Activated naive CD8-positive, alpha-beta T cell treated with anti-CD3 and anti-CD28 coated beads for 36 hours (primary cell): ENCODE data around the gene PLEKHG4. TPM values are rescaled to one million over a fixed set of nuclear protein-coding genes. Genes with fewer than 3 reads are reported as not detected.
A peak's percentile ranks its signal among the peaks of the same experiment; 100 is the strongest.

ENCODE experiments used
- DNase-seq: peaks from one replicate; pipeline ENCODE4 v3.0.0; 2021
- H3K27ac Mint-ChIP-seq: one replicate; pipeline ENCODE4 v1.8.0; 2022; ENCODE audit warnings: mild to moderate bottlenecking, moderate library complexity, mixed read lengths
- H3K27me3 Mint-ChIP-seq: one replicate; pipeline ENCODE4 v1.8.0; 2022; ENCODE audit warnings: mild to moderate bottlenecking, mixed read lengths
- H3K36me3 Mint-ChIP-seq: one replicate; pipeline ENCODE4 v1.8.0; 2021; ENCODE audit warnings: mild to moderate bottlenecking, mixed read lengths
- H3K4me1 Mint-ChIP-seq: one replicate; pipeline ENCODE4 v1.8.0; 2021; ENCODE audit warnings: mixed read lengths
- H3K4me3 Mint-ChIP-seq: one replicate; pipeline ENCODE4 v1.8.0; 2022; ENCODE audit warnings: mild to moderate bottlenecking, moderate library complexity, mixed read lengths
- H3K9me3 Mint-ChIP-seq: one replicate; pipeline ENCODE4 v1.8.0; 2022; ENCODE audit warnings: mixed read lengths
- total RNA-seq, 2 experiments: library from RNA; stranded (reverse); gene quantifications; one replicate each; pipeline ENCODE4 v1.2.3, GENCODE V29; 2021

Gene PLEKHG4
- total RNA-seq, 2 experiments from 2014 or later = 30.8 to 37.0 TPM

DNA sequence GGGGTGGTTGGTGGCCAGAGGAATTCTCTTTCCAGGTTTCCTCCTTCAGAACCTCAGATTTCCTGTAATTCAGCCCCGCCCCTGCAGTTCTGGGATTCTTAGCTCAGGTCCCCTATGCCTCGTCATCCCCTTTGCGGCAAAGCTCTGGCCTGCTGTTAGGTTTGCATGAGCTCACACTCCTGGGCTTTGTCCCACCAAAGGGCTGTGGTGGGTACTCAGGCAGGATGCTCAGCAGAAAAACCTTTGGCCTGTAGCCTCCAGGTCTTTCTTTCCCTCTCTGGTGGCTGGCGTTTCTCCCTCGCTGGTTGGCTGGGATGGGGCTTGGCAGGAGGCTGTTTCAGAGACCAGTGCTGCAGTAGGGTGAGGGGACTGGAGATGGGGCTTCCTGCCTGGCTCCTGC, 9.6 kb upstream of the PLEKHG4 start:
- no peaks in the 10 kb centered on the region for H3K27me3 Mint-ChIP-seq
- no peak overlapping the region for H3K27ac Mint-ChIP-seq
- no peak overlapping the region for H3K4me3 Mint-ChIP-seq
- H3K4me1 Mint-ChIP-seq = no peaks in the 10 kb centered on the region
- DNase-seq = no peak
- no peaks in the 10 kb centered on the region for H3K9me3 Mint-ChIP-seq
- H3K36me3 Mint-ChIP-seq = peaks cover 1% of the 10 kb centered on the region

DNA sequence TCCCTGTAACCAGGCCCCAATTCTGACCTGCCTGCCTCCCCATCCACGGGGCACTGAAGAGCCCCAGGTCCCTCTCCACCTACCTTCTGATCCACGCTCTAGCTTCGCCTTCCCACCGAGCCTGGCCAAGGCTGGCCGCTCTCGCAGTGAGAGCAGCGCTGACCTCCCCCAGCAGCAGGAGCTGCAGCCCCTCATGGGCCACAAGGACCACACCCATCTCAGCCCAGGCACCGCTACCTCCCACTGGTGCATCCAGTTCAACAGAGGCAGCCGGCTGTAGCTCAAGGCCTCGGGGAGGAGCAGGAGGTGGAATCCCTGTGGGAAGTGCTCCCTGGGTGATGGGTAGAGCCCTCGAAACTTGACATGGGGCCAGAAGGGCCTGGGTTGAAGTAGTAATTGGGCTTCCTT, 8.4 kb upstream of the PLEKHG4 start:
- Mint-ChIP-seq H3K27me3 (no peaks in the 10 kb centered on the region), H3K27ac (no peak overlapping the region), H3K4me1 (no peaks in the 10 kb centered on the region), H3K4me3 (no peak overlapping the region), H3K9me3 (no peaks in the 10 kb centered on the region), H3K36me3 (peaks cover 4% of the 10 kb centered on the region)
- DNase-seq = no peak

DNA sequence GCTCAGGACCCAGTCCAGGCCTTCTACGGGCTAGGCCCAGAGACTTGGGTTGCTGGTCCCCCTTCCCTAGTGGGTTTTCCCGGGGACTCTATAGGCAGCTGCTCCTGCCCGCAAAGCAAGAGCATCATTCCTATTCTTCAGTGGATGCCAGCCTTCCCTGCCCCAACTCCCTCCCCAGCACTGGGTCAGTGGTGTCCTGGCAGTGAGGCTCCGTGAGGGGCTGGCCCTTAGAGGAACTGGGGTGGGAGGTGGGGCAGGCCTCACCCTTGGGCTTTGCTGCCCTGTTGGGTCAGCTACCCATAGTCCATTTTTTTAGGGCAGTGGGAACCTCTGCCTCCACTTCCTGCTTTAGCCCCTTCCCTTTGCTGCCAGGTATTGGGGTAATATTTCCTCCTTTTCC, 7.9 kb upstream of the PLEKHG4 start:
- H3K9me3 Mint-ChIP-seq = no peaks in the 10 kb centered on the region
- DNase-seq = no peak
- peaks cover 7% of the 10 kb centered on the region for H3K36me3 Mint-ChIP-seq
- no peak overlapping the region for H3K27ac Mint-ChIP-seq
- no peaks in the 10 kb centered on the region for H3K27me3 Mint-ChIP-seq
- H3K4me1 Mint-ChIP-seq = no peaks in the 10 kb centered on the region
- no peak overlapping the region for H3K4me3 Mint-ChIP-seq

DNA sequence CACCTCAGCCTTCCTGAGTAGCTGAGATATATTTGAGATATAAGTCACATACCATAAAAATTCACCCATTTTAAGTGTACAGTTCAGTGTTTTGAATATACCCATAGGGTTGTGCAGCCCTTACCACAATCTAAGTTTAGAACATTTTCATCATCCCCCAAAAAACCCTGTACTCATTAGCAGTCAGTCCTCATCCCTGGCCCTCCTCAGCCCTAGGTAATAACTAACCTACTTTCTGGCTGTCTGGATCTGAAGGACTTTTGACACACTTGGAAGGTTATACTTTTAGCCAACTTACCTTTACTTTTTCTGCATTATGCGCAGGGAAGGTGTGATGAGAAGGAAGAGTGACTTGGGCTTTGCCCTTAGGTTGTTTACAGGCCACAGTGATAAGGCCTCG, 4.0 kb upstream of the PLEKHG4 start:
- Mint-ChIP-seq H3K4me3 (no peak overlapping the region), H3K27me3 (no peaks in the 10 kb centered on the region), H3K4me1 (peaks cover 10% of the 10 kb centered on the region), H3K36me3 (peaks cover 17% of the 10 kb centered on the region), H3K9me3 (no peaks in the 10 kb centered on the region), H3K27ac (no peak overlapping the region)
- no peak for DNase-seq

DNA sequence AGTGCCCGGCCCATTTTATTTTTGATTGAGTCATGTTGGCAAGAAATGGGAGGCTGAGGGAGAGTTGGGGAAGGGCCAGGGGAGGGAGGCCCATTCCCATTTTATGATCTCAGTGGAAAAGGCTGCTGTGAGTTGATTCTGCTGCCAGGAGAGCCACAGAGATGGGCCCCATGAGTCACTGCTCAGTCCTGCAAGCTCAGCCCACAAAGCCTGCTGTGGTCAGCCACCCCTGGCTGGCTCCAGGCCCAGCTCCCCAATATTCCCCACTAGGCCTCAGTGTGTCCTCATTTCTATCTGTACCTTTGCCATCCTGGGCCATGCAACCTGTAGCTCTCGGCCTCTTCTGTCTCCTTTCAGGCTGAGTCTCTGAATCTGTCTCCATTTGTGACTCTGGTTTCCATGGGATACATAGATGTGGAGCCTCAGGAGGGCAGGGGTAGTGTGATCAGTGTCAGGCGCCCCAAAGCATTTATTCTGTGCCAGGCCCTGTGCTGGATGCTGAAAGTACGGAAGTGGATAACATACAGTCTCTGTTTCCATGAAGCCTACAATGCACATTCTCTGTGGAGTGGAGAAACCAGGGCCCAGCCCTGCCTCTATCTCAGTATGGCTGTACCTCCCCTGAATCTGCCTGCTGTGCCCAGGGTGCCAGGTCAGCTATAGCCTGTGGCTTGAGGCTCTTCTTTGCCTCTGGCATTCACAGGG, 1.9 kb upstream of the PLEKHG4 start:
- Mint-ChIP-seq H3K27ac (peak overlapping the region; percentile 62), H3K27me3 (no peaks in the 10 kb centered on the region), H3K4me3 (peak overlapping the region; percentile 89), H3K9me3 (no peaks in the 10 kb centered on the region), H3K4me1 (peaks cover 10% of the 10 kb centered on the region), H3K36me3 (peaks cover 18% of the 10 kb centered on the region)
- peak; percentile 36 for DNase-seq

DNA sequence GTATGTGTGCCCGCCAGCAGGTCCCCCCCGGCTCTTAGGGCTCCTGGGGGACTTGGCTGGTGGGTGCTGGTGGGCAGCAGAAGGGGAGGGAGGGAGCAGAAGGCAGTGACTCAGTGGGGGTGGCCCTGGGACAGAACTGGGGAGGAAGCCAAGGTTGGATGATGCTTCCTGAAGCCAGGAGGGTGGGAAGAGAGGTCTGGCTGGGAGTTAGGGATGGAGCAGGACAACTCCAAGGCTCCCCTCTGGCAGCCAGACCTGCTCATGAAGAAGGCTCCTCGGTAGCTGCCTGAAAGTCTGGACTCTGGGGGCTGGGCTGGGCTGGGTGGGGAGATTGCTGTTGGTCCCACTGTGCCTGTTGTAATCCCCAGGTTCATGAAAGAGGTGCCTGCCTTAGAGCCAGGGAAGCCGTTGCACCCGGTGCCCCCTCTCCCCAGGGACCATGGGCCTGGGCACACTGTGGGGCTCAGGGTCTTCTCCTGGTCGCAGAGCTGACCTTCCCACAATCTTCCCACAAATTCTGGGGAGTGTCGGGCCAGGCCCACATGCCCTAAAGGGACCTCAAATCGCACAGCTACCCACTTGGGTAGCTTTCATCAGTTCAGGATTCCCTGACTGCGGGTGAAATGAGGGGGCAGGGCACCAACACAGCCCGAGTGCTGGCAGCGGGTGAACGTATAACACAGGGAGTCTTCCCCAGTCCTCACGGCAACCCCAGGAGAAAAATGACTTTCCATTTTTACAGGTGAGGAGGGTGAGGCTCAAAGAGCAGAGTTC, 1.1 kb upstream of the PLEKHG4 start:
- Mint-ChIP-seq H3K4me1 (peaks cover 10% of the 10 kb centered on the region), H3K9me3 (no peaks in the 10 kb centered on the region), H3K36me3 (peaks cover 18% of the 10 kb centered on the region), H3K4me3 (peak overlapping the region; percentile 89), H3K27me3 (no peaks in the 10 kb centered on the region), H3K27ac (peak overlapping the region; percentile 86)
- DNase-seq = no peak

DNA sequence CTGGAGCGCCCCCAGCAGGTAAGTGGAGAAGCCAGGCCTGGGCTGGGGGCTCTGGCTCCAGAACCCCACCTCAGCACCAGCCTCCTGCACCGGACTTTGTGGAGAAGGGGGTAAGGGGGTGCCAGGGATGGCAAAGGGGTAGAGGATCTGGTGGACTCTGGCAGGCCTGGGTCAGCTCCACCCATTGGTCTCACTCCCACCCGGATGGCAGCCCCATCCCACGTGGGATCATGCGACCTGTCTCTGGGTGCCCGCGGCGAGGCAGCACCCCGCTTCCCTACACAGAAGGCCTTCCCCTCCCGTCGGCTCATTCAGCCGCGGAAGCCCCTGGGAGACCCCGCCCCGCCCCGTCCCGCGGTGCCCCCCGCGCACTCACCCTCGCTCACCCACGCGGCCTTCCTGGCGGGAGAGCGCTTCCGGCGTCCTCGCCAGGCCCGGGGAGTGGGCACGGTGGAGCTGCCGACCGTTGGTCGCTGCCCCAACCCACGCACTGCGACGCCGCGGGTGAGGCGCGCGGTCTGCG, 498 bp upstream of the PLEKHG4 start:
- Mint-ChIP-seq H3K9me3 (no peaks in the 10 kb centered on the region), H3K4me1 (peaks cover 10% of the 10 kb centered on the region), H3K27me3 (no peaks in the 10 kb centered on the region), H3K27ac (peak overlapping the region; percentile 86), H3K4me3 (peak overlapping the region; percentile 89), H3K36me3 (peaks cover 18% of the 10 kb centered on the region)
- no peak for DNase-seq

DNA sequence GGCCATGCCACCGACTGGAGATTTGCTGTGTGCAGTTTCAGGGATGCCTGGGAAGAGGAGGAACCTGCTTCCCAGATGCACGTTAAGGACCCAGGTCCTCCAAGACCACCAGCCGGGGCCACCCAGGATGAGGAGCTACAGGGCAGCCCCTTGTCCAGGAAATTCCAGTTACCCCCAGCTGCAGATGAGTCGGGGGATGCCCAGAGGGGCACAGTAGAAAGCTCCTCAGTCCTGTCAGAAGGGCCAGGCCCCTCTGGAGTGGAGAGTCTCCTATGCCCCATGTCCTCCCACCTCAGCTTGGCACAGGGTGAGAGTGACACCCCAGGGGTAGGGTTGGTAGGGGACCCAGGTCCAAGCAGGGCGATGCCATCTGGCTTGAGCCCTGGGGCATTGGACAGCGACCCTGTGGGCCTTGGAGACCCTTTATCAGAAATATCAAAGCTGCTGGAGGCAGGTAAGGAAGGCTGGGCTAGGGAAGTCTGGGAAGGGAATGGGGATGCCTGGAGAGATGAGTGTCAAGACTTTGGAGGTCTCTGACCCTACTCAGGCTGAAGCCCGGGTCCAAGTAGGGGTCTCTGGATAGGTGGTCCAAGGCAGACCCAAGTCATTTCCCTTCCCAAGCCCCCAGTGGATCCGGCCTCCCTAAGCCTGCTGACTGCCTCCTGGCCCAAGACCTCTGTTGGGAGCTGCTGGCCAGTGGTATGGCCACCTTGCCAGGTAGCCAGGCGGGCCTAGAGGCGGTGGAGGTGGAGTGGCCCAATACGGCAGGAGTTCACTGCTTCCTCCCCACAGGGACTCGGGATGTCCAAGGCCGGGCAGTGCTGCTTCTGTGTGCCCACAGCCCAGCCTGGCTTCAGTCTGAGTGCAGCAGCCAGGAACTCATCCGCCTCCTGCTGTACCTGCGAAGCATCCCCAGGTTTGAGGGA, 1.0 kb downstream of the PLEKHG4 start:
- no peak overlapping the region for H3K27ac Mint-ChIP-seq
- peak overlapping the region; percentile 56 for H3K4me3 Mint-ChIP-seq
- no peaks in the 10 kb centered on the region for H3K27me3 Mint-ChIP-seq
- H3K36me3 Mint-ChIP-seq = peaks cover 16% of the 10 kb centered on the region
- H3K4me1 Mint-ChIP-seq = peaks cover 10% of the 10 kb centered on the region
- no peak for DNase-seq
- H3K9me3 Mint-ChIP-seq = no peaks in the 10 kb centered on the region

DNA sequence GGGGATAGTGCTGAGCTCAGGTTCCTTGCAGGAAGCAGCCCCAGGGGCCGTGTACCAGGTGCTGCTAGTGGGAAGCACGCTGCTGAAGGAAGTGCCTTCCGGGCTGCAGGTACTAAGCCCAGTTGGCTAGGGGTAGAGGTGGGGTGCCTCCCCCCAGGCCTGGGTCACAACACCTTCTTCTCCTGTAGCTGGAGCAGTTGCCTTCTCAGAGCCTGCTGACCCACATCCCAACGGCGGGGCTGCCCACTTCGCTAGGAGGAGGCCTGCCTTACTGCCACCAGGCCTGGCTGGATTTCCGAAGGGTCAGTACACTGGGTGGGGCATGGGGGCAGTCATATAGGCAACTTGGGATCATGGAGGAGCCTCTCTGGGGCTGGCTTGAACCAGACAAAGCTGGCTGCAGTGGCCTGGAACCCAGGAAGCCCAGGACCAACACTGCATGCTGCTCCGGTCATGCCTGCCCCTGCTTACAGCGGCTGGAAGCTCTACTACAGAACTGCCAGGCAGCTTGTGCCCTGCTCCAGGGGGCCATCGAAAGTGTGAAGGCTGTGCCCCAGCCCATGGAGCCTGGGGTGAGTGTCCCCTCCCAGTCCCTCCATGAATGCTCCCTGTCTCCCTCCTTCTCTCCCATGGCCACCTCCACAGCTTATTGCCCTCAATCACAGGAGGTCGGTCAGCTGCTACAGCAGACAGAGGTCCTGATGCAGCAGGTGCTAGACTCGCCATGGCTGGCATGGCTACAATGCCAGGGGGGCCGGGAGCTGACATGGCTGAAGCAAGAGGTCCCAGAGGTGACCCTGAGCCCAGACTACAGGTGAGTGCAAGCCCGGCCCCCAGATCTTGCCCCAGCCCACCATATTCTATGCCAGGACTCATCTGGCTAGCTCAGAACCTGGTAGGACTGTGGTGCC, 2.5 kb downstream of the PLEKHG4 start:
- H3K4me1 Mint-ChIP-seq = peaks cover 10% of the 10 kb centered on the region
- no peak overlapping the region for H3K4me3 Mint-ChIP-seq
- no peak for DNase-seq
- H3K9me3 Mint-ChIP-seq = no peaks in the 10 kb centered on the region
- peaks cover 15% of the 10 kb centered on the region for H3K36me3 Mint-ChIP-seq
- no peaks in the 10 kb centered on the region for H3K27me3 Mint-ChIP-seq
- H3K27ac Mint-ChIP-seq = no peak overlapping the region

DNA sequence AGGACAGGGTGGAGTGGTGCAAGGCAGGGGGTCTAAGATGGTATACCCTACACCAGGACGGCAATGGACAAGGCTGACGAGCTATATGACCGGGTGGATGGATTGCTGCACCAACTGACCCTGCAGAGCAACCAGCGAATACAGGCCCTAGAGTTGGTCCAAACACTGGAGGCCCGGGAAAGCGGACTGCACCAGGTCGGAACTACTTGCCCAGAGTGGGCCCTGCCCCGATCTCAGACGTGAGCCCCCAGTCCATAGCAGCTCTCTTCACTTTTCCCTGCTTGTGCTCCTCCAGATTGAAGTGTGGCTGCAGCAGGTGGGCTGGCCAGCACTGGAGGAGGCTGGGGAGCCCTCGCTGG, 3.1 kb downstream of the PLEKHG4 start:
- Mint-ChIP-seq H3K36me3 (peaks cover 14% of the 10 kb centered on the region), H3K4me3 (no peak overlapping the region), H3K4me1 (peaks cover 6% of the 10 kb centered on the region), H3K27me3 (no peaks in the 10 kb centered on the region), H3K9me3 (no peaks in the 10 kb centered on the region), H3K27ac (no peak overlapping the region)
- no peak for DNase-seq

DNA sequence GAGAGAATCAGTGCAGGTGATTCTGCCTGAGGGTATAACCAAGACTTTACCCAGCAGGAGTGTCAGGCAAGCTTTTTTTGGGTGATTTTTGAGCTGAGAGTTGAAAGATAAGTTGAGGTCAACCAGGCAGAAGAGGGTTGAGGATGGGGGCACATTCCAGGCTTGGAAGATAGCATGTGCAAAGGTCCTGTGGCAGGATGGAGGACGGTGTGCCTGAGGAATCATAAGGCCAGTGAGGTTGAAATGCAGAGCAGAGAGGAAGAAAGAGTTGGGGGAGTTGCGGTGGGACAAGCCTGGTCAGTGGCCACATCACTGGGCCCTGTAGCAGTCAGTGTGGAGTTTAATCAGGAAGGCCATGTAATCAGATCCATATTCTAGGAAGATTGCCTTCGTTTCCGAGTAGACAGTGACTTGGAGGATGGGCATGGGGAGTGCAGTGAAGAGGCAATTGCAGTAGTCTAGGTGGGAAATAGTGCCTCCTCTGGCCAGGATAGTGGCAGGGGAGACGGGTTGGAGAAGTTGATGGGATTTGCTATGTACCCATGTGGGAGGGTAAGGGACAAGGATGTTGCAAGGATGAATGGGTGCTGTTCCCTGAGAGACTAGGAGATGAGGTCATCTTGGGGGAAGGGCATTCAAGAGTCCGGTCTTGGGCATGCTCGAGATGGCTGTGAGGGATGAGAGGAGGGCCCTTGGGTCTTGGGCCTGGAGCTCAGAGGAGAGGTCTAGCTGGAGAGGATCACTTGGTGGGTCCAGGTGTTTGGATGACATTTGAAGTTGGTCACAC, 3.9 kb downstream of the PLEKHG4 start:
- H3K27ac Mint-ChIP-seq = no peak overlapping the region
- no peaks in the 10 kb centered on the region for H3K27me3 Mint-ChIP-seq
- no peak for DNase-seq
- H3K9me3 Mint-ChIP-seq = no peaks in the 10 kb centered on the region
- peaks cover 12% of the 10 kb centered on the region for H3K36me3 Mint-ChIP-seq
- H3K4me1 Mint-ChIP-seq = no peaks in the 10 kb centered on the region
- H3K4me3 Mint-ChIP-seq = no peak overlapping the region

DNA sequence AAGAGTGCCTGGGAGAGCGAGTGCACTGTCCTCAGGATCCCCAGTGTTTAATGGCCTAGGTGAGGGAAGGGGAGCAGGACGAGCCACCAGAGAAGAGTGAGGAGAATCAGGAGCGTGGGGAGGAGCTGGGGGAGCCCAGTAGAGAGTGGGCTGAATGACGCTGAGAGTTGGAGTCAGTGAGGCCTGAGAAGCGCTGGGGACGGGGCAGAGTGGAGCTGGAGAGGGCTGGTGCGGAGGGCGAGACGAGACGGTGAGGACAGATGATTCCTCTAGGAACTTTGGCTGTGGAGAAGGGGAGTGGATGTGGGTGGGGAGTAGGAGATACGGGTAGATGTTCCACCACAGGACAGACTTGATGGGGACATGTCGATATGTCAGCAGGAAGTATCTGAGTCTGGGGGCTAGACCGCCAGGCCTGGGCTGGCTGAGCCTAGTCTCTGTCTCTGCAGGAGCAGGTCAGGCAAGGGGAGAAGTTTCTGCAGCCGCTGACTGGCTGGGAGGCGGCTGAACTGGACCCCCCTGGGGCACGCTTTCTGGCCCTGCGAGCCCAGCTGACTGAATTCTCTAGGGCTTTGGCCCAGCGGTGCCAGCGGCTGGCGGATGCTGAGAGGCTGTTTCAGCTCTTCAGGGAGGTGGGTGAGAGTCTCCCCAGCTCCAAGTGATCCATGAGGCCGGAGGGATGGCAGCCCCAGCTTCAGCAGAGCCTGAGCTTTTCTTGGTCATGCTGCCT, 4.7 kb downstream of the PLEKHG4 start:
- no peak for DNase-seq
- no peaks in the 10 kb centered on the region for H3K9me3 Mint-ChIP-seq
- H3K4me3 Mint-ChIP-seq = no peak overlapping the region
- peaks cover 12% of the 10 kb centered on the region for H3K36me3 Mint-ChIP-seq
- no peaks in the 10 kb centered on the region for H3K4me1 Mint-ChIP-seq
- no peaks in the 10 kb centered on the region for H3K27me3 Mint-ChIP-seq
- no peak overlapping the region for H3K27ac Mint-ChIP-seq
